ENCODE measurements around the gene AKAP3. TPM values are rescaled to one million over a fixed set of nuclear protein-coding genes. Genes with fewer than 3 reads are reported as not detected.

AKAP3 gene
- total and polyA plus RNA-seq, 2 donors (not counting 3 experiments of a cell fraction or from before 2014, with no cell fraction given) = 0.18 to 0.62 TPM

GRCh38 chr12:4589941-4590340, 58.9 kb downstream of the AKAP3 start:
- no peaks in the 10 kb centered on the region for H3K9me1 ChIP-seq (replicated peaks; ENCODE audit: control insufficient read depth, extremely low read depth, insufficient read depth, low read length)
- no peak overlapping the region for H2AFZ ChIP-seq (ENCODE audit: low read depth, low read length)
- H3K27ac ChIP-seq (ENCODE audit: insufficient read depth, low read depth, low read length) = no peak overlapping the region
- no peaks in the 10 kb centered on the region for H3K9me3 ChIP-seq (replicated peaks; ENCODE audit: control insufficient read depth, insufficient read depth, low read length)
- DNase-seq (ENCODE audit: low read depth, low spot score) (no peak), FAIRE-seq (no peak)
- no peaks in the 10 kb centered on the region for H3K36me3 ChIP-seq (ENCODE audit: control insufficient read depth in 2 of 2, extremely low read depth in 1 of 2, insufficient read depth in 2 of 2, low read length in 2 of 2)
- CTCF ChIA-PET = interaction anchor here (1.1 to 3.8 kb wide), 3 partner anchors 9 to 15 kb away, joined by 3 to 13 read pairs (median 5); no protein-coding TSS in a partner anchor
- no peak overlapping the region for H3K4me2 ChIP-seq (ENCODE audit: insufficient read depth, low read length)
- POLR2A ChIA-PET = no interaction called here
- H3K27me3 ChIP-seq (ENCODE audit: control insufficient read depth in 2 of 2, insufficient read depth in 2 of 2, low read length in 2 of 2) = peaks cover 4 to 5% of the 10 kb centered on the region in 2 experiments
- H3K4me3 ChIP-seq (replicated peaks in 1 of 3; ENCODE audit: insufficient read depth in 1 of 3, low read depth in 1 of 3, low read length in 3 of 3) = no peak overlapping the region
- no TSS peak for BruUV-seq (replicated peaks)
- H3K79me2 ChIP-seq (ENCODE audit: control insufficient read depth, insufficient read depth, low read length) = no peaks in the 10 kb centered on the region
- H4K20me1 ChIP-seq (replicated peaks; ENCODE audit: control insufficient read depth, extremely low read depth, insufficient read depth, low read length) = no peaks in the 10 kb centered on the region
- intact Hi-C loops (cut with micrococcal nuclease) = no loop called here
- no peak overlapping the region for H3K9ac ChIP-seq (replicated peaks; ENCODE audit: extremely low read depth, insufficient read depth, low read length)
- no peak for TF ChIP-seq EZH2 (IDR thresholded peaks at IDR 0.05; ENCODE audit: borderline replicate concordance, low read depth, low read length, severe bottlenecking)
- TF ChIP-seq POLR2A (IDR thresholded peaks at IDR 0.05; ENCODE audit: low read depth, low read length) = no peak
- TF ChIP-seq POLR2AphosphoS5 (IDR thresholded peaks at IDR 0.05; ENCODE audit: insufficient read depth, low read depth, low read length) = no peak
- TF ChIP-seq FOS (IDR thresholded peaks at IDR 0.05; ENCODE audit: borderline replicate concordance, insufficient read depth, low read length) = no peak
- TF ChIP-seq JUN (IDR thresholded peaks at IDR 0.05; ENCODE audit: borderline replicate concordance, insufficient read depth, insufficient read length, low read depth) = no peak
- no peak for TF ChIP-seq MYC (IDR thresholded peaks at IDR 0.05; ENCODE audit: low read depth, low read length)
- TF ChIP-seq MAX (IDR thresholded peaks at IDR 0.05; ENCODE audit: insufficient read depth, insufficient read length) = no peak
- TF ChIP-seq CTCF (IDR thresholded peaks at IDR 0.05; ENCODE audit: extremely low read depth in 1 of 2, insufficient read depth in 1 of 2, low read depth in 1 of 2, low read length in 2 of 2) = no peak
- no peak for TF ChIP-seq GATA2 (IDR thresholded peaks at IDR 0.05; ENCODE audit: insufficient read depth, insufficient read length, low read depth, low read length)
- dilution Hi-C loops (cut with MboI; ENCODE audit: extremely low pct_ligation_motif_present, low sequenced_read_pairs) = no loop called here
- H3K4me1 ChIP-seq (ENCODE audit: control insufficient read depth, extremely low read depth, insufficient read depth, low read length) = no peaks in the 10 kb centered on the region
